Muscle of arm (tissue), 12 donors: ENCODE results near the gene WBP2. TPM values are rescaled to one million over a fixed set of nuclear protein-coding genes. Genes with fewer than 3 reads are reported as not detected.
A peak's percentile ranks its signal among the peaks of the same experiment; 100 is the strongest.
"Not testable (repeated sequence)": the region's sequence is repeated elsewhere in the genome, so short reads cannot be mapped to it uniquely, and the experiment has no call there.

Experiments
- DNase-seq: peaks from one replicate; pipeline ENCODE4 v3.0.0-alpha.2; 2013
- polyA plus RNA-seq, 12 donors: library from polyadenylated mRNA; unstranded; fragments of 120-200 nt; gene quantifications; one replicate each; pipeline ENCODE4 v1.2.1, GENCODE V29; 2013; ENCODE audit not compliant: insufficient read length in 12 of 12

Gene WBP2
- polyA plus RNA-seq, 12 donors, result 43.3 to 104 (median 48.5) TPM; not detected in 1

DNA sequence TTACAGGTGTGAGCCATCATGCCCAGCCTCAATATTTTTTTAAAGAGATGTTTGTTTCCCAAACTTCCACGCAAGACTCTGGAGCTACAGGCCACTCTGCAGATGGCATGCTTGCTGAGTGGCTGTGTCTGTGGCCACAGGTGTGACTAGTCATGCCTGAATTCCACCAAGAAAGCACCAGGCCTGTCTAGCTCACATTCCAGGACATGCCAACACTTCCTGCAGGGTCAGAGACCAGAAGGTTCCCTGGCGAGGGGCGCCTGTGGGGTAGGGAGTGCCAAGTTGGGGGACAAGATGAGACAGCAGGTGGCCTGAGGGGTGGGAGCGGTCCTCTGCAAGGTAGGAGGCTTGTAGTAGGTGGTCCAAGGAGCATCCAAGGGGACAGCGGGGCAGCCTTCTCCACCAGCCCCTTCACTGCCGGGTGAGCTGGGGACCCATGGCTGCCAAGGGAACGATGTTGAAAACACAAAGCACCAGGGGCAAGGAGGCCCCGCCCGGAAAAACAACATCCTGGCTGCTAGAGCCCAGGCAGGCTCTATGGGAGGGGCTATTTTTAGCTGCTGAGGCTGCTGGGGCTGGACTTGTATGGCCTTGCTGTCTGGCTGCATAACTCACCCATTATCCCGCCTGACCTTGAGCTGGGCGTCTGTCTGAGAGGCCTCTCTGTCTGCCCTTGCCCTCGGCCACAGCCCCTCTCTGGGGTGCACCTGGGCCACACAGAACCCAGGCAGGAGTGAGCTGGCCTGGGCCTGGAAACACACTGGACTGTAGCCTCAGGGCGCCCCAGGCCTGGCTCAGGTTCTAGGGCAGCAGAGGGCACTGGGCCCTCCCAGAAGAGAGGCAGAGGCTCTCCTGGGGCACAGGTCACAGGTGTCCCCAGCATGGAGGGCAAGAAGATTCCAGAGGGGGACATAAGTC is 17.6 kb upstream of the WBP2 start:
- peak; percentile 52 for DNase-seq

DNA sequence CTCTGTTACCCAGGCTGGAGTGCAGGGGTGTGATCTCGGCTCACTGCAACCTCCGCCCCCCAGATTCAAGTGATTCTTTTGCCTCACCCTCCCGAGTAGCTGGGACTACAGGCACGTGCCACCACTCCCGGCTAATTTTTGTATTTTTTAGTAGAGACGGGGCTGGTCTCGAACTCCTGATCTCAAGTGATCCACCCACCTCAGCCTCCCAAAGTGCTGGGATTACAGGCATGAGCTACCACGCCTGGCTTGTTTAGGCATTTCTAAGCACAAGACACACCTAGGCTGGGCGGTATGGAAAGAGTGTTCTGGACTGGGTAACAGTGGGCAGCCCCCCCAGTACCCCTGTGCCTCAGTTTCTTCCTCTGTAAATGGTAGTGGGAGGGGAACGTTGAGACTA is 15.1 kb upstream of the WBP2 start:
- not testable (repeated sequence) for DNase-seq

DNA sequence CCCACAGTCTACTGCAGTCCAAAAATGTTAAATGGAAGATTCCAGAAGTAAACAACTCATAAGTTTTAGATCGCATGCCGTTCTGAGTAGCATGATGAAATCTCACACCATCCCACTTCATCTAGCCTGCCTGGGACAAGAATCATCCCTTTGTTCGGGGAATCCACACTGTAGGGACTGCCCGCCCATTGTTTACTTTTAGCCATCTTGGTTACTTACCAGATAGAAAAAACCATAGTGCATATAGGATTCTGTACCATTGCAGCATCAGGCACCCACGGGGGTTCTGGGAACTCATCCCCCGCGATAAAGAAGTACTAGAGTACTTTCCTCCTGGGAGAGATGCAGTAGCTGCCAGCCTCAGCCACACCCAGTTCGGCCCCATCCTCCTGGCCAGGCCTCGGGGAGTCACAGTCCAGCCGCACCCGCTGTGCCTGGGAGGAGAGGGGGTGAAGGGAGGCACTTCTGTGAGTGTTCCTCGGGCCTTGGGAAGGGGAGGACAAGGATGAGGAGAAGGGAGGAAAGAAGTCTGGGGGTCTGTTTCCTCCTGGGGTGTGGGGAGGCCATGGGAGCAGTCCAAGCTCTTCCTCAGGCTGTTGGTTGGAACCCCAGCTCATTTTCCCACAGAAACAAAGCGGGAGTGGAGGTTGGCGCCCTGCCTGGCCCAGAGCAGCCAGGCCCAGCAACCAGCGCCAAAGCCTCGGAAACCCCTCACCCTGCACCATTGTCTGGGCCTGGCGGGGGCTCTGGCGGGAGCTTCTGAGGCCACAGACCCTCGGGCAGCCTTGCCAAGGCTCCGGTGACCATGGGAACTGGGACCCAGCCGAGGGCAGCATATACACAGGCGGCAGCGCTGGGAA is 14.4 kb upstream of the WBP2 start:
- DNase-seq, result peak; percentile 54

DNA sequence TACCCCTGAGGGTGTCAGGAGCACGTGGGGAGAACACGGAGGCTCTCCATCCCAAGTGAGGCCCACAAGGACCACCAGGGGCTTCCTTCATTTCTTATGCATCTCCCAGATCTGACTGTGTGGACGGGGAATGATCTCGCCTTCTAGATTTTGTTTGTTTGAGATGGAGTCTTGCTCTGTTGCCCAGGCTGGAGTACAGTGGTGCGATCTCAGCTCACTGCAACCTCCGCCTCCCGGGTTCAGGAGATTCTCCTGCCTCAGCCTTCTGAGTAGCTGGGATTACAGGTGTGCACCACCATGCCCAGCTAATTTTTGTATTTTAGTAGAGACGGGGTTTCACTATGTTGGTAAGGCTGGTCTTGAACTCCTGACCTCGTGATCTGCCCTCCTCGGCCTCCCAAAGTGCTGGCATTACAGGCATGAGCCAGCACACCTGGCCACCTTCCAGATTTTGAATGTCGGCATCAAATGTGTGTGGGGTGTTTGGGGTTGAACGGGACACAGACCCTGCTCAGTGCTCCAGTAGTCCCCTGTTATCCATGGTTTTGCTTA is 13.7 kb upstream of the WBP2 start:
- DNase-seq, result not testable (repeated sequence)

DNA sequence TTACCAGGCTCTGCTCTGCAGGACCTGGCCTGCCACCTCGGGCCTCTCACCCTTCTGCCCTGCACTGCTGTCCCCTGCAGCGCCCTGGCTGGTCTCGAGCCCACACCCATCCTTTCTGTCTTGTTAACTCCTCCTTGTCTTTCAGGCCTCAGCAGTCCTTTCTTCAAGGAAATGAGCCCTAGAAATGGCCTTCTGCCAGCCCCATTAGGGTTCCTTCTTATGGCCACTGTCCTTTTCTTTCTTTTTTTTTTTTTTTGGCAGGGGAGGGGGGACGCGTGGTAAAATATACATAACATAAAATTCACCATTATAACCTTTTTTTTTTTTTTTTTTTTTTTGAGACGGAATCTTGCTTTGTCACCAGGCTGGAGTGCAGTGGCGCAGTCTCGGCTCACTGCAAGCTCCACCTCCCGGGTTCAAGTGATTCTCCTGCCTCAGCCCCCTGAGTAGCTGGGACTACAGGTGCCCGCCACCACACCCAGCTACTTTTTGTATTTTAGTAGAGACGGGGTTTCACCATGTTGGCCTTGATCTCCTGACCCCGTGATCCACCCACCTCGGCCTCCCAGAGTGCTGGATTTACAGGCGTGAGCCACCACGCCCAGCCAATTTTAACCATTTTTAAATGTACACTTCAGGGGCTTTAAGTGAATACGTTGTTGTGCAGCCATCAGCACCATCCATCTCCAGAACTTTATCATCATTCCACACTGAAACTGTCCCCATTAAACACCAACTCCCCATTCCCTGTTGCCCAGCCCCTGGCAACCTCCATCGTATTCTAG is 10.5 kb upstream of the WBP2 start:
- not testable (repeated sequence) for DNase-seq

DNA sequence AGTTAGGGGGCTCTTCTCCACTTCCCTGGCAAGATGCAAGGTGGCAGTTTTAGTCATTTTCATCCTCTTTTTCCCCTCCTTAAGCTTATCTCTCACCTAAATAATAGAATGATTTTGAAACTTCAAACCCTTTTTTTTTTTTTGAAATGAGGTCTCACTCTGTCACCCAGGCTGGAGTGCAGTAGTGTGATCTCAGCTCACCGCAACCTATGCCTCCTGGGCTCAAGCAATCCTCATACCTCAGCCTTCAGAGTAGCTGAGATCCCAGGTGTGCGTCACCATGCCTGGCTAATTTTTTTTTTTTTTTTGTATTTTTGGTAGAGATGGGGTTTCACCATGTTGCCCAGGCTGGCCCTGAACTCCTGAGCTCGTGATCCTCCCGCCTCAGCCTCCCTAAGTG is 9.8 kb upstream of the WBP2 start:
- not testable (repeated sequence) for DNase-seq

DNA sequence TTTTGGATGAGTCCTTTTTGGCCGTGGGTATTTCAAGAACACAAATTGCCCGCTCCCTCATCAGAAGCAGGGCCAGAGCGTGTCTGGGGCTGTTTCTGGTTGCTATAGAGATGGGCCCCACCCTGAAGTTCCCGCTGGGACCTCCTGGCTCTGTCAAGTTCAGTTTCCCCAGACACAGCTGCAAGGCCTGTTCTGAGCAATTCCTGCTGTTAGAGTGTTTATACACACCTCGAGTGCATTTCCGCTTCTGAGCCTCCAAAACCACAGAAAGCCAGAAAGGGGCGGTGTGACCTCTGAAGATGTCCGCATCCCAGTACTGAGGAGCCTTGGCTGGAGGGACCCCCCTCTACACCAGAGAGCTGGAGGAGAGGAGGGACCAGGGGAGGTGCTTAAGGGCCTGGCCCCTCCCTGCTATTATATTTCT is 9.3 kb upstream of the WBP2 start:
- DNase-seq, result peak; percentile 75

DNA sequence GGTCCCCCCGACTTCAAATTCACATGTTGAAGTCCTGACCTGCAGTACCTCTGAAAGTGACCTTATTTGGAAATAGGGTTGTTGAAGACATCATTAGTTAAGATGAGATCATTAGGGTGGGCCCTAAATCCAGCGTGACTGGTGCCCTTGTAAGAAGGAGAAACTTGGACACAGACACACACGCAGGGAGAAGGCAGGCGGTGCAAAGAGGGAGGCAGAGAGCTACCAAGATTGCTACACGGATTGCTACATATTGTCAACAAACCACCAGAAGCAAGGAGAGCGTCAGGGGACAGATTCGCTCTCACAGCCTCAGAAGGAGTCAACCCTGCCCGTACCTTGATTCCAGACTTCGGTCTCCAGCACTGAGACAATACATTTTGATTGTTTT is 6.8 kb upstream of the WBP2 start:
- DNase-seq, result no peak

DNA sequence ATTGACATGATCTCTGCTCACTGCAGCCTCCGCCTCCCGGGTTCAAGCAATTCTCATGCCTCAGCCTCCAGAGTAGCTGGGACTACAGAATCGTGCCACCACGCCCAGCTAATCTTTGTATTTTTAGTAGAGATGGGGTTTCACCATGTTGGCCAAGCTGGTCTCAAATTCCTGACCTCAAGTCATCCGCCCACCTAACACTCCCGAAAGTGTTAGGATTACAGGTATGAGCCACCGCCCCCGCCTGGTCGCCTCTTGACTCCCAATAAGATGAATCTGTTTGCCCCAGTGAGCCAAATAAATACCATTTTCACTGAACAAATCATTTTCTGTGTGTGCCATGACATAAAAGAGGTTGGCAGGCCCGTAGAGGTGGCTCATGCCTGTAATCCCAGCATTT is 4.2 kb upstream of the WBP2 start:
- not testable (repeated sequence) for DNase-seq

DNA sequence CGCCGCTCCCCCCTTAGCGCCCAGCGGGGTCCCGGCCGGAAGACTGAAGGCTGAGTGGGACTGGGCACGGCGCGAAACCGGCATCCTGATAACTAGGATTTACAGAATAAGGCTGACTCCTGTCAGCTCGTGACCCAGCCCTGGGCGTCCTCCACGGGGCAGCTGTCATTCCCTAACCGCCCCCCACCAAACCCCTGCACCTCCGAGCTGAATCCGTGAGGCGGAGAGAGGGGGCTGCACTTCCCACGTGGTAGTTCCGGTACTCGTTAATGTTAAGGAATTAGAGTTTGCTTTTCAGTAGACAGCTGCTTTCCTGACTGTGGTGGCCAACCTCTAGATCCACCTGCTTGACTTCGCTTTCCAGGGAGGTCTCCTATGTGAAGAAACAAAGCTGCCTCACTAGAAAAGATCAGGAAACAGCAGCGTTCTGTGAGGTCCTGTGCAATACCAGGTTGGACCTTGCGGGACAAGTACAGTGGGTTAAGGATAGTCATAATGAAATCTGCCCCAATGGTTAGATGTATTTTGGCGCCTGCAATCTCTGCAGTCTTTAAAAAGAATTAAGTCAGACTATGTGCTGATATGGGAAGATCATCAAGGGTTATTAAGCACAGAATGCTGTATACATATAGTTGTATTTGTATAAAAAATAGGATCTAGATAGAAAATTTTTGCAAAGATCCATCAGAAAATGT is 1.1 kb upstream of the WBP2 start:
- DNase-seq, result no peak

DNA sequence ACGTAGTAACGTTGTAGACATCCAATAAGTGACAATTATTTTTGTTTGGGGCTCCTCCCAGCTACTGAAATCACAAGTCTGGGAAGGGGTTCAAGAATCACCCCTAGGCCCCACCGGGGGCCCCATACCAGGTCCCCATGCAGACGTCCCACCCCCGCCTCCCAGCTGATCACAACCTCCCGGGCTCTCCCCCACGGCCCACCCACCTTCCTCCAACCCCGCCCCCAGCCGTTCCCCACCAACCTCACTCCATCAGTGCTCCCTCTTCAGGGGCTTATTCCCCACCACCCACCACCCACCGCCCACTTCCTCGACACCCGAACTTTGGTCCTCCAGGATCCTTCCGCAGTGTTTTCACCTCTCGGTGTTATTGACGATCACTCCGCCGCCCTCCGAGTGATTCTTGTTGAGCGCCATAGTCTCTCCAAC is 240 bp downstream of the WBP2 start:
- no peak for DNase-seq

DNA sequence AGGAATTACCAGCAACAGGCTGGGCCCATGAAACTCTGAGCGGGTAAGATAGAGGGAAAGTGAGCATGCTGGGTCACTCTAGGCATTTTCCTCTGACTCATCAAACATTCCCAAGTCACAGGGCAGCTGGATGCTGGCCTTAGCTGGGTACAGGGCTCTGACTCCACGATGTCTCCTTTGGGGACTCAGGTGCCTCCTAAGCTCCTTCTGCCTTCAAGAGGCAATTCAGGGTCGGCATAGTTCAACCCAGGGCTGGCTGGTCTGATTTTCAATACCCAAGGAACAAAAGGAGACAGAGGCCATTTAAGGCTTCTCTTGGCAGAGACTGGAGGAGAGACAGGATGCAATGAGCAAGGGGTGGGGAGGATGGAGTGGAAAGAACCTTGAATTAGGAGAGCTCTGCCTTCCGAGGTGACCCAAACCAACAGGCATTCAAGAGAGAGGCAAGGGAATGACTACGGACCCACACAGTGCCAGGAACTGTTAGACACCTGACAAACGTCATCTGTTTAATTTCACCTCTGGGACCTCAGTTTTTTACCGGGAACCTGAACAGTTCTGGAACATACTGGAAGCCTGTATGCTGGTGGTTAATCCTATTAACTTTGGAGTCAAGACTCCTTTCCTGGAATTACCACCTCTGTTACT is 910 bp downstream of the WBP2 start:
- DNase-seq, result no peak

DNA sequence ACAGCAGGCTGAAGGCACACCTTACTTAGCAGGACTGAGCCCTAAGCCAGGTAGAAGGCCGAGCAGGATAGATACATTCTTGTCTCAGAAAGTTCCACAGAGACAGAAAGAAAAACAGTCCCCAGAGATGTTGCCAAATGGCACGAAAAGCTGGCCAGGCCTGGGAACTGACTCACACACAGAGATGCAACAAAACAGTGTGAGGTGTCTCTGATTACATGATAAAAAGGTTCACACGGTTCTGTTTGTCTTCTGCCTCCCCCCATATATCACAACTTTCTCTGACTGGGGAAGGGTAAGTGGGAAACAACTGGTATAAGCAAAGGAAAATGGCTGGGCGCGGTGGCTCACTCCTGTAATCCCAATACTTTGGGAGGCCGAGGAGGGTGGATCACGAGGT is 1.7 kb downstream of the WBP2 start:
- DNase-seq, result no peak

DNA sequence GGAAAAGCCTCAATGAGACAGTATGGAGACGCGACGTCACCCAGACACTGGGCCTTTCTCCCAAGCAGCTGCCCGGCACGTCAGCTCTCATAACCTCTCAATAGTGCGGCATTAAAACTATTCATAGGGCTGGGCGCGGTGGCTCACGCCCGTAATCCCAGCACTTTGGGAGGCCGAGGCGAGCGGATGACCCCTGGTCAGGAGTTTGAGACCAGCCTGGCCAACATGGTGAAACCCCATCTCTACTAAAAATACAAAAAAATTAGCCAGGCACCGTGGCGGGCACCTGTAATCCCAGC is 3.5 kb downstream of the WBP2 start:
- DNase-seq, result not testable (repeated sequence)

DNA sequence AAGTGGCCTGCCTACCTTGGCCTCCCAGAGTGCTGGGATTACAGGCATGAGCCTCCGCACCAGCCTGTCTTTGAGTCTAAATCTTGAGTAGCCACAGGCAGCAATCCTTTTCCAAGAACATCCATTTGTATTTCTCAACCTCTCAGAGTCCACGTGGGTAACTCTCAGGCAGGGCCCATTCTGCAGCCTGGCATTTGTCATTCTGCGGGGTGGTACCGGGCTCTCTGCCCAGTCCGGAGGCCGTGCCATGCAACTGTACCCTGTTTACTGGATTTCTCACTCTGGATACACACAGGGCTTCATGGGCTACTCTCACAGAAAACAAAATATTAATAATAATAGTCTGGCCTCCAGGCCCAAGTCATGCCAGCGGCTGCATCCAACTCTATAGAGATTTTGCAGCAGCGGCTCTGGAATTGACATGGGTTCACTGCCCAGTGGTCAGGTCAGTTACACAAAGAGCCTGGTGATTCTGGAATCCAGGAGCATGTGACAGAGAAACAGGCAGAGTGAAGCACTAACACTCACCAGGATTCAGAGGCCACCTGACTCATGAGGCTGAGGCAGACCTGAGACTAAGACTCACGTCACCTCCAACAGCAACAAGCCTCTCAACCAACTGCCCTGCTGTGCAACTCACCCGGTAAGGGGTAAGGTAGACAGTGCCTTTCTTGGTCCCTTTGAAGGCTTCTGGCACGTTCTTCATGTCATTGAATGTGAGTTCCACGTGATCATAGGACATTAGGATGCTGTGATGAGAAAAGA is 4.0 kb downstream of the WBP2 start:
- no peak for DNase-seq

DNA sequence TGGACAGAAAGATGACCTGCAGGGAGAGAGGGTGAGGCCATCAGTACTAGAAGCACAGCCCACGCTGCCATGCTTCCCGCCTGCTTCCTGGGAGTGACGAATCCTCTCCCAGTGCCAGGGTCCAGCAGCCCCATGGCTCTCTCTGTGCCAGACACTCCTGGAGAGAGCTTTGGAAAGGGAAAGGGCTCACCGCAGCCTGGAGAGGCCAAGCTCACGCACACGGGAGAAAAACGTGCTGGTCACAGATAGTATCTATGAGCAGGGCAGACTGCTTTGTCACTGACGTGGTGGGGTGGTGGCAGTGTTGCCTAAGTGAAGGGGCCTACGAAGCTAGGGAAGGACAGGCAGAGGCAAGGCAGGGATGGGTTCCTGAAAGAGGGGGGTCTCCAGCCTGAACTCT is 5.4 kb downstream of the WBP2 start:
- no peak for DNase-seq

DNA sequence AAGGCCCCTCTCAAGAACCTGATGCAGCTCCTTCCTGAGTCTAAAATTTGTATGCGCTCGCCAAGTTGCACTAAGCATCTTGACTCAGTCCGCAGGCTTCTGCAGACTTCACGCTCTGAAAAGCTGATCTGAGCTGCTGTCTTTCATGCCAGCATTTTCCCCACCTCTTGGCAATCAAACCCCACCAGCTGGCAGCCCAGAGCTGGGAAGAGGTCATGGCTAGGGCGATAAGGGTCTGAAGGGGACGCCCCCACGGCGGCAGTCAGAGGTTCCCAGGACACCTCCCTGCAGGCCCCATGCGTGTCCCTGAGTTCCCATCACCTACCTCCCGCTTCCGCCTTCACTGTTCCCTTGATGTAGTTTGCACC is 5.9 kb downstream of the WBP2 start:
- DNase-seq, result no peak

DNA sequence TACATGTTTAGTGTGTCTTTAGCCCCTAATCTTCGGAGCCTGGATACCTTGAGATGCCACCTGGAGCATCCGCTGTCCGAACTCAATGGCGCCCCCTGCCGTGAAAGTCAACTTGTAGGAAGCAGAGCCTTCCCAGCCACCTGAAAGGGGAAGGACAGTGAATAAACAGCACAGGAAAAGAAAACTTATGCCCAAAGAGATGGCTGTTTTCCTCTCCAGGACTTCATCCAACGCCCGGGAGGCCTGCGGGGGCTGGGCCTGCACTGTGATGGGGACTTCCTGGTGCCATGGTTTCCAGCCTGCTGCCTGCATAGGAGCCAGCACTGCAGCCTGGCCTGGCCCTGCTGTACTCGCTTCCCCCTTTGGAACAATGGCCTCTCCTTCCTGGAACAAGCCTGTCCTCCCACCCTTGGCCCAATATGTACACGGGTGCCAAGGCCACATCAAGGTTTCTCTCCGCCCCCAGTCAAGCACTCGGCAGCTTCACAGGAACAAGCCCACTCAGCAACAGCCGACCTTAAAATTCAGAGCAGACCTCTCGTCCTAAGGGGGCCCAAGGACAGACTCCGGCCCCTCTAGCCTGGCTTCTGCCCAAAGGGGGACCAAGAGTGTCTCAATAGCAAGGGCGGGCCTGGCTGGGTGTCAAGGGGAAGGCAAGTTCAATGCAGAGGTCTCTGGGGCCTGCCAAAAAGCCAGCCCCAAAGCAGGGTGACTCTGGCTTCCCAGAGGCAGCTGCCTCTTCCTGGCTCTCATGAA is 6.4 kb downstream of the WBP2 start:
- DNase-seq, result no peak
